ENCODE measurements around the gene SOX8. TPM values are rescaled to one million over a fixed set of nuclear protein-coding genes. Genes with fewer than 3 reads are reported as not detected.

SOX8 gene
- total RNA-seq, 1 donor from 2014 or later, result 0.96 TPM

- H3K27ac ChIP-seq (replicated peaks), result no peak overlapping the region
- no peak for TF ChIP-seq CTCF (IDR thresholded peaks at IDR 0.05; ENCODE audit: borderline replicate concordance)
- intact Hi-C loops (cut with micrococcal nuclease), result no loop called here
- no peak for DNase-seq
- H3K36me3 ChIP-seq, result peaks cover 37% of the 10 kb centered on the region
- H3K4me1 ChIP-seq, result peaks cover 37% of the 10 kb centered on the region
- H3K9me3 ChIP-seq (replicated peaks), result no peaks in the 10 kb centered on the region
- no peaks in the 10 kb centered on the region for H3K27me3 ChIP-seq (ENCODE audit: low read depth)
- no peak overlapping the region for H3K4me3 ChIP-seq
Observed at GRCh38 chr16:966035-966434, 15.5 kb upstream of the SOX8 start.

- Histone ChIP-seq H3K4me1 (peaks cover 40% of the 10 kb centered on the region), H3K9me3 (replicated peaks) (peaks cover under 1% of the 10 kb centered on the region), H3K36me3 (peaks cover 37% of the 10 kb centered on the region), H3K4me3 (no peak overlapping the region), H3K27ac (replicated peaks) (no peak overlapping the region), H3K27me3 (ENCODE audit: low read depth) (no peaks in the 10 kb centered on the region)
- DNase-seq, result no peak
- intact Hi-C loops (cut with micrococcal nuclease), result no loop called here
- TF ChIP-seq CTCF (IDR thresholded peaks at IDR 0.05; ENCODE audit: borderline replicate concordance), result no peak
Observed at GRCh38 chr16:966505-966904, 15.1 kb upstream of the SOX8 start.

- no peak for DNase-seq
- no peak for TF ChIP-seq CTCF (IDR thresholded peaks at IDR 0.05; ENCODE audit: borderline replicate concordance)
- Histone ChIP-seq H3K9me3 (replicated peaks) (peaks cover 3% of the 10 kb centered on the region), H3K27me3 (ENCODE audit: low read depth) (no peaks in the 10 kb centered on the region), H3K27ac (replicated peaks) (no peak overlapping the region), H3K36me3 (peaks cover 37% of the 10 kb centered on the region), H3K4me1 (peaks cover 40% of the 10 kb centered on the region), H3K4me3 (no peak overlapping the region)
- intact Hi-C loops (cut with micrococcal nuclease), result no loop called here
Observed at GRCh38 chr16:967077-967541, 14.5 kb upstream of the SOX8 start.

GRCh38 chr16:967546-968295 lies 13.8 kb upstream of the SOX8 start:
- no peak for DNase-seq
- peaks cover 3% of the 10 kb centered on the region for H3K9me3 ChIP-seq (replicated peaks)
- TF ChIP-seq CTCF (IDR thresholded peaks at IDR 0.05; ENCODE audit: borderline replicate concordance), result no peak
- intact Hi-C loops (cut with micrococcal nuclease), result no loop called here
- H3K4me3 ChIP-seq, result no peak overlapping the region
- peaks cover 37% of the 10 kb centered on the region for H3K36me3 ChIP-seq
- no peak overlapping the region for H3K27ac ChIP-seq (replicated peaks)
- peaks cover 40% of the 10 kb centered on the region for H3K4me1 ChIP-seq
- no peaks in the 10 kb centered on the region for H3K27me3 ChIP-seq (ENCODE audit: low read depth)

- peaks cover 34% of the 10 kb centered on the region for H3K4me1 ChIP-seq
- TF ChIP-seq CTCF (IDR thresholded peaks at IDR 0.05; ENCODE audit: borderline replicate concordance), result no peak
- H3K36me3 ChIP-seq, result peaks cover 37% of the 10 kb centered on the region
- intact Hi-C loops (cut with micrococcal nuclease), result no loop called here
- no peaks in the 10 kb centered on the region for H3K27me3 ChIP-seq (ENCODE audit: low read depth)
- no peak overlapping the region for H3K4me3 ChIP-seq
- no peak overlapping the region for H3K27ac ChIP-seq (replicated peaks)
- H3K9me3 ChIP-seq (replicated peaks), result peaks cover 3% of the 10 kb centered on the region
- DNase-seq, result no peak
Observed at GRCh38 chr16:968620-969019, 12.9 kb upstream of the SOX8 start.

All from left ventricle myocardium inferior (tissue), 1 donor.